M059J (cell line): Measurements from ENCODE around the gene BAG1. TPM values are rescaled to one million over a fixed set of nuclear protein-coding genes. Genes with fewer than 3 reads are reported as not detected.
A peak's percentile ranks its signal among the peaks of the same experiment; 100 is the strongest.

Source experiments
- DNase-seq: peaks from one replicate; pipeline ENCODE4 v3.0.0-alpha.2; 2012; ENCODE audit warnings: low read depth
- total RNA-seq: library from RNA; depleted of rRNA; stranded (reverse); fragments of >200 nt; shearing (Covaris generic); gene quantifications from 2 replicates; pipeline ENCODE4 v1.2.3, GENCODE V29; 2014

The BAG1 gene
- total RNA-seq, 1 experiment from 2014 or later: 72.0 TPM

DNA sequence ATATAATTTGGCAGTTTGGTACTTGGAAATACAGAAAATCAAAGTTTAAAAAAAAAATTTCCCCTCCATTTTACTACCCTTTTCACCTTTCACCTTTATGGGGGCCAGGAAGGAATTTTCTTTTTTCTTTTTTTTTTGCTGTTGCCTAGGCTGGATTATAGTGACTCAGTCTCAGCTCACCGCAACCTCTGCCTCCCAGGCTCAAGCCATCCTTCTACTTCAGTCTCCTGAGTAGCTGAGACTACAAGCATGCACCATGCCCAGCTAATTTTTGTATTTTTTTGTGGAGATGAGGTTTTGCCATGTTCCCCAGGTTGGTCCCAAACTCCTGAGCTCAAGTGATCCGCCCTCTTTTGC is 9.4 kb upstream of the BAG1 start:
- peak; percentile 65 for DNase-seq

DNA sequence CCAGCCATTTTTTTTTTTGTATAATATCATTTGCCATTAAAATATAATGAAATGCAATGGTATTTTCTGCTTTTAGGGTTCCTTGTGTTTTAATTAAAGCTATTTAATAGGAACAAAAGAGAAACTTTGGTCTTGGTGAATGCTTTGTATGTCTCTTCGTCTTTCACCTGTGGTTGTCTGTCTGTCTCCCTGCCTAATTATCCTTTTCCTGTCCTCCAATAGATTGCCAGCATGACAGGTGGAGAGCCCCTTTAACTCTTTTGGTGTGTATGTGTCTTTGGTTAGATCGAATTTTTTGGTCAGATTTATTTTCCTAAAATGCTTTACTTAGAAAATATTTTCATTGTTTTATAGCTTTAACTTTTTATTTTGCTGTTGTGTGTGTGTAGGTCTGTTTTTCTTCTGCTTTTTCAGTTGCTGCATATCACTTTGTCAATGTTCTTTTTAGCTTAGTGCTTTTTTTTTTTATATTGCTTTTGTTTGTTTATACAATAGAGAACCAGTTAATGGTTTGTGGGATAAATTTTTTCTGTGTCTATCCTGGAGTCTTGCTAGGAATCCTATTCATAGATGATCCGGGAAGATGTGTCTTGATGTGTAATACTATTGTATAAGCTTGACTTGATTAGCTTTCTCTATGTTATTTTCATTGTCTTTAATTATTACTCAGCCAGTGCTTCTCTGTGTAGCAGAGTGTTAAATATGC is 8.9 kb upstream of the BAG1 start:
- peak; percentile 53 for DNase-seq

DNA sequence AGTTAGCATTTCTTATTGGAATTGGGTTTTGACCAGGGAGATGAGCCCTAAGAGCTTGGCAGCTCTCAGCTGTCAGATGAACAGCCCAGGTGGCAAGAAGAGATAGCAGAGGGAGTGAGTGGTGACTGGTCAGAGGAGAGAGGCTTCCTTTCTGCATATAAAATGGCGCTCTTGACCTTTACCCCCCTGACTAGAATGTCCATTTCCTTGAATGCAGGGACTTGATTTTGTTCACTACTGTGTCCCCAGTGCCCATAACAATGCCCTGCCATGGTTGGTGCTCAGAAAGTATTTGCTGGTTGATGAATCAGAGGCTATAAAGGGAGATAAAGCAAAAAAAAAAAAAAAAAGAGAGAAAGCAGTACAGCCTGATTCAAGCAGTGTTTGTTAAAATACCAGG is 7.6 kb upstream of the BAG1 start:
- DNase-seq: peak; percentile 73

DNA sequence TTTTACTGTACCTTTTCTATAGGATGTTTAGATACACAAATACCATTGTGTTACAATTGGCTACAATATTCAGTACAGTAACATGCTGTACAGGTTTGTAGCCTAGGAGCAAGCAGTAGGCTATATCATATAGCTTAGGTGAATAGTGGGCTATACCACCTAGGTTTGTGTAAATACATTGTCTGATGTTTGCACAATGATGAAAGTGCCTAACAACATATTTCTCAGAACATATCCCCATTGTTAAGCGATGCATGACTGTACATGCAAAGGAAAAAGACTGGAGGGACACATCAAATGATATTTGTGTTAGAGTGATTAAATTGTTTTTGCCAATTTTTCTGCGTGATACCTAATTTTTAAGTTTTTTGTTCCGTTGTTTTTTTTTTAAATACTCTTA is 5.6 kb upstream of the BAG1 start:
- no peak for DNase-seq

DNA sequence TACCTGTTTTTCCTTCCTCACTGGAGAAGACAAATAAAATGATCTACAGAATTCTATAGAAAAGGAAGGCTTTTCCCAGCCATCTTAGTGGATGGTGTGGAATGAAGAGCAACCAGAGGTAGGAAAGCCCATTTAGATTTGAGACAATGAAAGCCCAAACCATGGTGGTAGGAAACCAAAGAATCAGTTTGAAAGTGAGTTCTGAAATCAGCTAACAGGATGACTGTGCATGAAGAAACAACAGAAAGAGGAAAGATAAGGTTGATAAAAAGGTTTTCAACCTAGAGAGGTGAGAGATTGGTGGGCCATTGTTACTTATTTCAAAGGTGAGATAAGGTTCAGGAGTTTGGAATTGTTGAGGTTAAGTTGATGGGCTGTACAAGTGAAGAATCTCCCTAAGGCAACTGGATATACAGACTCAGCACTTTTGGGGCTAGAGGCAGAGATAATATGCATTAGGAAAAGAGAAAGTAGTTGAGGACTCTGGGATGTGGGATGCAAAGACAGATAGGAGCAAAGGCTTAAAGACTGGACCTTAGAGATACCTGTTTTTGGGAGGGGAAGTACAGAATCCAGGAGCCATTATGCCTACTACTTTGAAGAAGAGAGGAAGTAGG is 2.8 kb upstream of the BAG1 start:
- no peak for DNase-seq

DNA sequence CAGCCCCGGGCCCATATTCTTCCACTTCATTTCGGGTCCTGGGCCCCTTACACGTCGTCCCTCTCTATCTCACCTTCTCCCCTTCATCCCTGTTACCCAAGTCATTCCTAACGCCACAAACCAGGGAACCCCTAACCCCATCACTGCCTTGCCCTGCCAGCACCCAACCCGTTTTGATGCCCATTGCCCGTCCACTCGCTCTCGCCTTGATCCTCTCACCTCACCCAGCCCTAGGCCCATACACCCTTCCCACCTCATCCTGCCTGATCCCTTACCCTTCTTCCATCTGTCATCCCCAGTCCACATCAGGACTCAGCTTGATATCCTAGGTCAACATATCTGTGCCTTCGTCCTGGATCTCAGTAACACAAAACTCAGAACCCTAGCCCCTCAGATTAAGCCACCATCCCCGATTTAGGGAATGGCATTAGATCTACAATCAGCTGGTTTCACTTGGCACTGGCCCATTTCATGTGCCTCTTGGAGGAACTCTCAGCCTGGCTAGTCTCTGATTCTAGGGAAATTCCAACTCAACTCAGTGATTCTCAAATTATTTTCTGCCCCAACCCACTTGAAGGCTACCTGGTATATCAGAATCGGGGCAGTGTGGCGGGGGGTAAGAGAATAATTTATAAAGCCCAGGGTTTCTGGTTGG is 830 bp upstream of the BAG1 start:
- peak; percentile 32 for DNase-seq

DNA sequence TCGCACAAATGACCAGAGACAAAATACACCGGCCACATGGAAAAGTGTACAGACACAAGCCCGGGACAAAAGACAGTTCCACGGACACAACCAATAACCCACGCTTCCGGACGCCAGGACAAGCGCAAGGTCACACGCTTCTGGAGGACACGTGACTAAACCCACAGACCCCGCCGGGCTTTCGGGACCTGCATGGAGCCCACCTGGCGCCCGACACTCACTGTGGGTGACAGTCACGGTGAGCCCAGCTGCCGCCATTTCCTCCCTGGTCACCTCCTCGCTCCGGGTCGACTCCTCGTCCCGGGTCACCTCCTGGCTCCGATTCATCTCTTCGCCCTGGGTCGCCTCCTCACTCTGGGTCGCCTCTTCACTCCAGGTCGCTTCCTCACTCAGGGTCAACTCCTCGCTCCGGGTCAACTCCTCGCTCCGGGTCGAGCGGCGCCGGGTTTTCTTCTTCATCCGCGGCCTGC is 470 bp downstream of the BAG1 start:
- DNase-seq: peak; percentile 42

DNA sequence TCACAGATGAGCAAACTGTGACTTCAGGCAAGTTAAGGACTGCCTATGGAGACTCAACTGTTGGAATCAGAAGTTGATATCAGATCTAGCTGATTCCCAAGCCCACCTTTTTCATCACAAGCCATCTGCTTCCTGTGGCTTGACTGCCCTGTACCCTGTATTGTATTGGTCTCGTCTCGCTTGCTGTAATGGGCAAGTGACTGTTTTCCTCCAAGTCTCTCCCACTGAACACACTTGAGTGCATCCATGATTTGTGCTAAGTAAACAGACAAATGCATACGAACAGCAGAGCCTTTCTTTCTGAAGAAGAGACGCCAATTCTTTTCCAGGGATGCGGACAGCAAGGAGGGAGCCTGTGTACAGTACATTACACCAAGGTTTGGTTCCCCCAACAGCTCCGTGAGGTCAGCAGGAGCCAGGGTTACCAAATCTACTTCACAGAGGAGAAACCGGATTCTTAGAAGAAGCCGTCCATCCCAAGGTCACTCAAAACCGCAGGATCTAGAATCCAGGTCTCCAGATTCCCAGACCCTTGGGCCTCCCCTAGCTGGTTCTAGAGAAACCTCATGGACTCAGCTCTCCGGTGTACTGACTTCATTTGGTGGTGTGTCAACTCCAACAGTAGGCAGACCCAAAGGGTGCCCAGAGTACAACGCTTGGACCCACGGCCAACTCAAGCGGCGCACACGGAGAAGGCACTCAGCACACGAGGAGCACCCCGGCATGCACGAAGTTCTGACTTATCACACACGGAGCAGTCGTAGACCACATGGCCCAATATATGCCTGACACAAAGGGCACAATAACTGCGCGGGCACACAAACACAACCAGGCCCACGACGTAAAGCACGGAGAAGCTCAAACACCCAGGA is 1.1 kb downstream of the BAG1 start:
- DNase-seq: peak; percentile 40

DNA sequence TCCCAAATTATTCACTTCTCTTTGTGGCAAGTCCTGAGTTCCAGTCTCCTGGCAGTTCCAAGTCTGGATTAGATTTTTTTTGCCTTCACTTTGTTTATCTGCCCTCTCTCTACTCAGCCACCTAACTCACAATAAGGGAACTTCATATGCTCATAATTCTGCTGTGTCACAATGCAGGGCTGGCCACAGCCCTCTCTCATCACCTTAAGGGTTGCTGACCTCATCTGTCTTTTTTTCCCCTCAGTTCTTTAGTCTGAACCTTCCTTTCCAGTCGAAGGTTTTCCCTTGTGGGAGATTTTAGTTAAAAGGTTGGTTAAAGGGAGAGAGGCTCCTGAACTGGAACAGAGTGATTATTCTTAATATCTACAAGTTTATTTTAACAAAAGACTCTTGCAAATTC is 4.1 kb downstream of the BAG1 start:
- DNase-seq: no peak

DNA sequence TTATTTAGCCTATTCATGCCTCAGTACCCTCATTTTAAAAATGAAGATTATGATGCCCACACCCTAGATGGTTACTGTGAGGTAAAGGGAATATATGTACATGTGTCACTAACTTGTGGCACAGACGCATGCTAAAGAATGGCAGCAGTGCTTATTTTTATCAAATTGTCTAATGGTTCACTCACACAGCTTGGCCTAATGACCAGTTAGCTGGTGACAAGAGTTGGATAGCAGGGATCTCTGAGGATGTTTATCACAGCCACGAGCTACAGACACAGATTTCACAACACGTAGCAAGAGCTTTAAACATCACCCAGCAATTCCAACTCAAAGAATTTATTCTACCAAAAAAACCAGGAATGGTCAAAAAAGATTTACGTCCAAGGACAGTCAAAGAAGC is 7.2 kb downstream of the BAG1 start:
- no peak for DNase-seq

DNA sequence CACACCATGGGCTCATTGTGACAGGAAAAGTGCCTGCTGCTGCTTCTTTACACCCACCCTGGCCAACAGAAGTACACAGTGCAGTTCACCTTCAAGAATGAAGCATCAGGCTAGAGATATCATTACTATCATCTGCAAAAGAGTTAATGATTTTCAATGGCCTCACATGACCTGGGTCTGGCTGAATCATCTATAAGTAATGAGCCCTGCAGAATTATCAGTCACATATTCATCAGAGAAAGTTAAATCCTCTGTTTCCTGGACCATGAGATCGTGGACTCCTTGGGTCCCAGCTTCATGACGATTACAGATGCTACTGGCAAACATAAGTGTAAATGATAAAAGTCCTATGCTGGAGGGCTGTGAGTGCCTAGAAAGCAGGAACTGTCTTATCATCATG is 8.3 kb downstream of the BAG1 start:
- no peak for DNase-seq

DNA sequence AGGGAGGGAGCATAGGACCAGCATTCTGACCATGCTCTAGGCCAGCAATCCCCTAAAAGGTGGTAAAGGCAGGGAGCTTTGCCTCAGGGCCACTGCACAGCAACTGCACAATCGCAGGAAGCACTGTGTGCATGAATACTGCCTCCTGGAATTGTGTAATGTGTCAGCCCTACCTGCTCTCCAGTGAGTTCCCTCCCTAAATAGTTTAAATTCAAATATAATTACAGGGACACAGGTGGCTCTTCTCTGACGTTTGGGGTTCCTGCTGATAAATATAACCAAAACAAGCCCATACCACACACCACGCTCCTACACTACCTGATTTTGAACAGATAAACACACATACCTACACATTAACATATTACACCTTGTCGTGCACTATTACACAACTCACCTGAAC is 9.0 kb downstream of the BAG1 start:
- DNase-seq: no peak

DNA sequence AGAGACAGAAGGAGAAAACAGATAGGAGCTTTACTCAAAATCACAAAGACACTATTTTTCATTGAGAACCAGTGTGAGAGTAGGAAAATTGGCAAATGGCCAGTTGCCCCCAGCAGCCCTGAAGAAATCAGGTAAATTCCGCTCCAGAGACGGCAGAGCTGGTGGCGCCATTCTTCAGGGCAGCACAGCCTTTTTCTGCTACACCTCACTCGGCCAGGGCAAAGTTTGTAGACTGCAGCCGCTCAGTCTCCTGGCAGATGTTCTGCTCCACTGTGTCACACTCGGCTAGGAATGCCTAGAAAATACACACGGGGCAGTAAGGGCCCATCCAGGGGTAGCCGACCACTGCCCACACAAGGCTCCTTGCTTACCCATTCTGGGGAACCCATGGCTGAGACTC is 9.5 kb downstream of the BAG1 start:
- DNase-seq: no peak

DNA sequence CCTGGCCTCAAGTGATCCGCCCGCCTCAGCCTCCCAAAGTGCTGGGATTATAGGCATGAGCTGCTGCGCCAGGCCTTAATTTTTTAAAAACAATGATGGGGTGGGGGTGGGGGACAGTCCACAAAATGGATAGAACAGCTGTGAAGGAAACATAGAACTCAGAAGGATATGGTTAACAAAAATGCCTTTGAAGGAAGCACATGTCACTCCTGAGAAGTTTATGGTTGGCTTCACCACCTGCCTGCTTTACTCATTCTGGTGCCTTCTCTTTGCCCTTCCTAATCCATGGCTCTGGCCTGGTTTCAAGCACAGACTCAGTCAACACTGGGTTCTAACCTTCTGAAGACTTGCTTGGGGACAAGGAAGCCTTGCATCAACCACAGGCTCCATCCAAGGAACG is 10.3 kb downstream of the BAG1 start:
- DNase-seq: no peak

DNA sequence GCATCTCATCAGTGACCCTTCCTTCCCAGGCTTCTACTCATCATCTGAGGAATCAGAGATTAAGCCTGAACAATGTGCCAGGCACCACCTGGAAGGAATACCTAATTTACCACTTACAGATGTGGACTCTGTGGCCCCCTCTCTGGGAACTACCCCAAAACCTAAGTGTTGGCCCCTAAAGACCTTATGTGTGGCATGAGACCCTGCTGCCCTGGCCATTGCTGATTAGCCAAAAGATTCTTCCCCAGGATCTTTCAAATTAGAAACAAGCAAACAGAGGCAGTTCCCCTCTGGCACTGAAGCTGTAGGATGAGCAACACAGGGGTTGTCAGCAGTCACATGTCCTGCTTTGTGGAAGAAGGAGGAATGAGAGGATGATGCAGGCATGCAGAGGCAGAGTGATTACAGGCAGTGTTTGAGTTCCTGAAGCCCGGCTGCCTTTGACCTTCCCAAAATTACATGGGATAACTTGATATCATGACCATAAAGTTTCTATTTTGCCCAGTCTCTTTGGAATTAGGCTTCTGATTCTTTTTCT is 14.0 kb downstream of the BAG1 start:
- peak; percentile 36 for DNase-seq

DNA sequence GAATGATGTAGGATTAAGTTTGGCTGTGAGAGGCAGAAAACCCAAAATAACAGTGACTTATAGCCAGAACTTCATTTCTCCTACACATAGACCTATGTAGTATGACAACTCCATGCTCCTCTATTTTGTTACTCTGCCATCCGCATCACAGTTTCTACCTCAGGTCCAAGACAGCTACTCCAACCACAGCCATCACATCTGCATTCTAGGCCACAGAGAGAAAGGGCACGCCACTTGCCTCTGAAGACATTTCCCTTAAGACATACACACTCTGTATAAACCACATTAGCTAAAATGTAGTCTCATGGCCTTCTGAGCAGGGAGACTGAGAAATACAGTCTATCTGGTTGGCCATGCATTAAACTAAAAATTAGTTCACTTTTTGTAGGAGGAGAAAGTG is 14.5 kb downstream of the BAG1 start:
- DNase-seq: no peak

DNA sequence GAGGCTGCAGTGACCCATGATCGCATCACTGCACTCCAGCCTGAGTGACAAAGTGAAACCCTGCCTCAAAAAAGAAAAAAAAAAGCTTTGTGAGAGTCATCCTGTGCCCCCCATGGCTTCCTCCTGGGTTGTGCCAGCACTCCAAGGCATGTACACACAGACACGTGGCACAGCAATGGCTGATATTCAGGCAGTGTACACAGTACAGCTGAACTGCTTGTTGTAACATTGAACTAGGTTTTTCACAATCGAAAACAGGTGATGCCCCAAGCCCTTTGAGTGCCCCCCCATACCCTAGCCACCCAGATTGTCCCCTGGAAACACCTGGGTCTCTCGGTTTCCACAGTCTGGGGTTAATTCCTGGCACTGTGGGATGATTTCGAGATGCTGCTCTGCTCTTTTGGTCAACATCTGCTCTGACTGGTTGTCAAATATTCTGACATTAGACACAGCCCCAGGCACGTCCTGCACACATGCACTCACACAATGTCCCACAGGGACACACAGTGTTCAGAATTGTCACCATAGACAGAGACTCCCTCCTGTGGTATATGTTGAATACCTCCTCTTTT is 15.3 kb downstream of the BAG1 start:
- no peak for DNase-seq

DNA sequence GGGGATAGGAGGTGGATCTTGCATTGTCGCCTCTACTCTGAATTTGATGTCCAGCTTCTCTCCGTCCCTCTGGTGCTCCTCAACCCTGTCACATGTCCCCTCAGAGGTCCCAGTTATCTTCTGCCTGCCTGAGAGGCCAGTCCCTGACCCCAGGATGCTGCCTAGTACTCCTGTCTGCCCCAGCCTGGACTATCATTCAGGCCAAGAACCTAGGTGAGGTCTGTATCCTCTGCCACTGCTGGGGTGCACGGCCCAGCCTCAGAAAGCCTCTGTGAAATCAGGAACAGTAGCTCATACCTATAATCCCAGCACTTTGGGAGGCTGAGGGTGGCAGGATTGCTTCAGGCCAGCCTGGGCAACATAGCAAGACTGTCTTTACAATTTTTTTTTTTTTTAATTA is 15.9 kb downstream of the BAG1 start:
- no peak for DNase-seq

DNA sequence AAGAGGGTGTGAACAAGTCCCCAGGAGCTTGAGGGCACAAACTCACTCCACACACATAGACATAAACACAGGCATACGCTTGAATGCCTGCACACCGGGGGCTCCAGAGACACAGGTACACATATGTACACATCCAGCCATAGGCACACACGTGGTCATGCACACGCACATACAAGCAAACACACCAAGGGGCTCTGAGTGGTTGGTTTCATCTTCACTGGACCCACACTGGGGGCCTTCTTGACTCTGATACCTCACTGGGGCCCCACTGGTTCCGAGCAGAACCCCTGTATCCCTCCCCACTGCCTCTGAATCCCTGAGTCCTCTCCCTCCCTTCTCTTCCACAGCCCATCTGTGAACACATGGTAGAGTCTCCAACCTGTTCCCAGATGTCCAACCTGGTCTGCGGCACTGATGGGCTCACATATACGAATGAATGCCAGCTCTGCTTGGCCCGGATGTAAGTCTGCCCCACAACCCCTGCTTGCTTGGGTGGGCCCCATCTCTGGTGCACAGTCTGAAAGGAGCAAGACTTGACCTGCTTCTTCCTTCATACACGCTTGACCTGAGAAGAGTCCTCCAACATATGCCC is 18.1 kb downstream of the BAG1 start:
- DNase-seq: no peak

DNA sequence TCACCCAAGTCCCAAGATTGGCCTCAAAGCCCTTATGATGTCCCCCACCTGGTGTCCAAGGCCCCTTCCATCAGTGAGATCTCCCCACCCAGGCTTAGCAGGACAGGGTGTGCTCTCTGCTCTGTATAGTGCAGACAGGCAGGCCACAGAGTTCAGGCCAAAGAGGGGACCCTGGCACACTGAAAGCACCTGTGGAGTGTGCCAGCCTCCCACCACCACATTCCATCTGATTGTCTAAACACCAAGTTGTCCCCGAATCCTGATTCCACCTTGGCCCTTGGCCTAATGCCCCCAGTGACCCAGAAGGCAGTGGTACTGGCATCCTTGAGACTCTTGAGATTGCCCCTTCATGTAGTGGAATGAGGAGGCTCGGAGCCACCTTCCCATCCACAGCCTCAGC is 19.2 kb downstream of the BAG1 start:
- DNase-seq: no peak

DNA sequence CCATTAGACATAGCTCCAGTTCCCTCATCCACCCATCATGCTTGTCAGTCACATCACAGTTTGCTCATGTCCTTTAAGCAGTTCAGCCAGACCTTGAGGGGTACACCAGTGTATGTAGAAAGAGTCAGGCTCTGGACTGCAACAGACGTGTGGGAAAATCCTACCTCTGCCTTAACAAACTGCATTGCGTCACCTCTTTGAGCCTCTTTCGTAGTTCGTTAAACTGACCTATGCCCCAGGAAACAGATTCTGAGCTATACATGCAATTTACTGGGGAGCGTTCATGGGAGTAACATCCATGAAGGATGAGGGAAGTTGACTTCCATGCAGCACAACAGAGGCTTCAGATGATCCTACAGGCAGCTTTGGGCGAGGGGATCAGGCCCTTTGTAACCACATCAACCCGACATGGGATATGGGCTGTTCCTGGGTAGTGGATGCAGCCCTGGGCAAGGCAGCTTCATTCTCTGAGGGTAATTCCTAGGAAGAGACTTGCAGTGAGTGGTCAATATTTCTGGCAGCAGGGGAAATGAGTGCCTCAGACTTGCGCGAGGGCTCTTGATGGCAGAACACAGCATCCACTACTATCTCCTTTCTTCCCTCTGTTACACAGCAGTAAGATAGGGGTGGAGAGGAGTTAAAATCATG is 20.2 kb downstream of the BAG1 start:
- no peak for DNase-seq
